Measurements from ENCODE around the gene COLQ. TPM values are rescaled to one million over a fixed set of nuclear protein-coding genes. Genes with fewer than 3 reads are reported as not detected.

Gene COLQ
- total RNA-seq, 1 donor from 2014 or later: 1.5 TPM

DNA sequence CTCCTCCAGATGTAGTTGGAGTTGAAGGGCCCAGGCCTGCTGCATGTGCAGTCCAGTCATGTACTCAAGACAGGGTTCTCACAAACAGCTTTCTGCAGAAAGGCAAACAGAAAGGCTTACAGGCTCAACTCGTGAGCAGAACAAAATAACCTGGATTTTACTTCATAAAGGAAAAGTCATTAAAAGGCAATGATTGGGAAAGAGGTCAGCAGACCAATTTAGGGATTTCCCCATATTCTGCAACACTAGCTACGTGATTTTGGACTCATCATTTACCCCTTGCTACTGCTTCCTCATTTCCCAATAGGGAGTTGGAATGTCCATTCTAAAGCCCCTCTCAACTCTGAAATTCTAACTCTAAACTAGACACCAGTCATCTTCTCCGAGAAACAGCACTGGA is 112.3 kb downstream of the COLQ start:
- Histone ChIP-seq H3K9ac (no peak overlapping the region), H3K27me3 (no peaks in the 10 kb centered on the region), H4K20me1 (ENCODE audit: low read depth) (no peaks in the 10 kb centered on the region), H3K27ac (no peak overlapping the region), H3K4me3 (no peak overlapping the region), H3F3A (ENCODE audit: low read depth) (no peaks in the 10 kb centered on the region), H3K4me2 (no peak overlapping the region), H3K36me3 (peaks cover 11% of the 10 kb centered on the region), H3K9me3 (ENCODE audit: low read depth) (no peaks in the 10 kb centered on the region), H3K79me2 (ENCODE audit: low read depth) (no peaks in the 10 kb centered on the region), H2AFZ (replicated peaks) (no peak overlapping the region), H3K4me1 (no peaks in the 10 kb centered on the region)
- Mint-ChIP-seq H3K4me3 (no peak overlapping the region), H3K4me1 (no peaks in the 10 kb centered on the region), H3K27ac (no peak overlapping the region), H3K9me3 (no peaks in the 10 kb centered on the region), H3K27me3 (ENCODE audit: insufficient read depth, low read depth) (no peaks in the 10 kb centered on the region), H3K36me3 (peaks cover 19% of the 10 kb centered on the region)
- TF ChIP-seq EZH2phosphoT487 (IDR thresholded peaks at IDR 0.05) (no peak), EZH2 (IDR thresholded peaks at IDR 0.05) (no peak)
- TF ChIP-seq, protein P1, sequence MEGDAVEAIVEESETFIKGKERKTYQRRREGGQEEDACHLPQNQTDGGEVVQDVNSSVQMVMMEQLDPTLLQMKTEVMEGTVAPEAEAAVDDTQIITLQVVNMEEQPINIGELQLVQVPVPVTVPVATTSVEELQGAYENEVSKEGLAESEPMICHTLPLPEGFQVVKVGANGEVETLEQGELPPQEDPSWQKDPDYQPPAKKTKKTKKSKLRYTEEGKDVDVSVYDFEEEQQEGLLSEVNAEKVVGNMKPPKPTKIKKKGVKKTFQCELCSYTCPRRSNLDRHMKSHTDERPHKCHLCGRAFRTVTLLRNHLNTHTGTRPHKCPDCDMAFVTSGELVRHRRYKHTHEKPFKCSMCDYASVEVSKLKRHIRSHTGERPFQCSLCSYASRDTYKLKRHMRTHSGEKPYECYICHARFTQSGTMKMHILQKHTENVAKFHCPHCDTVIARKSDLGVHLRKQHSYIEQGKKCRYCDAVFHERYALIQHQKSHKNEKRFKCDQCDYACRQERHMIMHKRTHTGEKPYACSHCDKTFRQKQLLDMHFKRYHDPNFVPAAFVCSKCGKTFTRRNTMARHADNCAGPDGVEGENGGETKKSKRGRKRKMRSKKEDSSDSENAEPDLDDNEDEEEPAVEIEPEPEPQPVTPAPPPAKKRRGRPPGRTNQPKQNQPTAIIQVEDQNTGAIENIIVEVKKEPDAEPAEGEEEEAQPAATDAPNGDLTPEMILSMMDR (IDR thresholded peaks at IDR 0.05): no peak
- no peak for DNase-seq (ENCODE audit: low spot score)

- Histone ChIP-seq H3K36me3 (no peaks in the 10 kb centered on the region), H3K4me3 (no peak overlapping the region), H3K9ac (no peak overlapping the region), H4K20me1 (ENCODE audit: low read depth) (no peaks in the 10 kb centered on the region), H3K9me3 (ENCODE audit: low read depth) (no peaks in the 10 kb centered on the region), H3K4me1 (no peaks in the 10 kb centered on the region), H3K27ac (no peak overlapping the region), H3F3A (ENCODE audit: low read depth) (no peaks in the 10 kb centered on the region), H3K4me2 (no peak overlapping the region), H3K27me3 (no peaks in the 10 kb centered on the region), H2AFZ (replicated peaks) (no peak overlapping the region), H3K79me2 (ENCODE audit: low read depth) (no peaks in the 10 kb centered on the region)
- no peaks in the 10 kb centered on the region for H3K27me3 Mint-ChIP-seq (ENCODE audit: insufficient read depth, low read depth)
- no peaks in the 10 kb centered on the region for H3K9me3 Mint-ChIP-seq
- H3K27ac Mint-ChIP-seq: no peak overlapping the region
- TF ChIP-seq EZH2 (IDR thresholded peaks at IDR 0.05): no peak
- TF ChIP-seq, protein P1 (IDR thresholded peaks at IDR 0.05): peak; percentile 82
- peak; percentile 70 for DNase-seq (ENCODE audit: low spot score)
- peaks cover 10% of the 10 kb centered on the region for H3K36me3 Mint-ChIP-seq
- no peaks in the 10 kb centered on the region for H3K4me1 Mint-ChIP-seq
- H3K4me3 Mint-ChIP-seq: no peak overlapping the region
Observed at GRCh38 chr3:15405448-15406050, 116.0 kb downstream of the COLQ start.

- Histone ChIP-seq H3K27me3 (no peaks in the 10 kb centered on the region), H3K36me3 (no peaks in the 10 kb centered on the region), H3K4me1 (no peaks in the 10 kb centered on the region), H2AFZ (replicated peaks) (no peak overlapping the region), H3K79me2 (ENCODE audit: low read depth) (no peaks in the 10 kb centered on the region), H3K9me3 (ENCODE audit: low read depth) (no peaks in the 10 kb centered on the region), H3F3A (ENCODE audit: low read depth) (no peaks in the 10 kb centered on the region), H3K9ac (no peak overlapping the region), H4K20me1 (ENCODE audit: low read depth) (no peaks in the 10 kb centered on the region), H3K4me2 (no peak overlapping the region), H3K27ac (no peak overlapping the region), H3K4me3 (no peak overlapping the region)
- H3K4me3 Mint-ChIP-seq: no peak overlapping the region
- H3K36me3 Mint-ChIP-seq: peaks cover 6% of the 10 kb centered on the region
- no peaks in the 10 kb centered on the region for H3K27me3 Mint-ChIP-seq (ENCODE audit: insufficient read depth, low read depth)
- TF ChIP-seq EZH2 (IDR thresholded peaks at IDR 0.05) (no peak), EZH2phosphoT487 (IDR thresholded peaks at IDR 0.05) (no peak)
- TF ChIP-seq, protein P1 (IDR thresholded peaks at IDR 0.05): no peak
- H3K4me1 Mint-ChIP-seq: no peaks in the 10 kb centered on the region
- DNase-seq (ENCODE audit: low spot score): no peak
- H3K27ac Mint-ChIP-seq: no peak overlapping the region
- H3K9me3 Mint-ChIP-seq: no peaks in the 10 kb centered on the region
Observed at GRCh38 chr3:15404767-15405166, 116.7 kb downstream of the COLQ start.

All from neural progenitor cell (in vitro differentiated cells).